ENCODE data around the gene AVPI1.

- TF ChIP-seq CTCF (conservative IDR thresholded peaks at IDR 0.05; ENCODE audit: low read depth in 2 of 2) (peak in 1 of 2 experiments; percentile 36; a peak in 2 of 4 replicates), ZNF331 (CRISPR knock-in tag; IDR thresholded peaks at IDR 0.05; ENCODE audit: low read depth) (no peak), EZH2phosphoT487 (IDR thresholded peaks at IDR 0.05; ENCODE audit: unreplicated experiment) (no peak), POLR2AphosphoS5 (IDR thresholded peaks at IDR 0.05; ENCODE audit: low read depth) (no peak), STAT1 (IDR thresholded peaks at IDR 0.05; ENCODE audit: unreplicated experiment) (no peak), ETS1 (IDR thresholded peaks at IDR 0.05) (no peak), REST (IDR thresholded peaks at IDR 0.05; ENCODE audit: unreplicated experiment) (no peak), EZH2 (IDR thresholded peaks at IDR 0.05; ENCODE audit: low read depth, unreplicated experiment) (no peak), JUNB (IDR thresholded peaks at IDR 0.05; ENCODE audit: unreplicated experiment) (no peak), CREB1 (CRISPR knock-in tag; IDR thresholded peaks at IDR 0.05; ENCODE audit: low read depth) (no peak), NANOG (IDR thresholded peaks at IDR 0.05; ENCODE audit: borderline replicate concordance) (no peak)
These were observed 53.1 kb downstream of the AVPI1 start for GRCh38 chr10:97633921-97634320.

Data from GM23338 (cell line).